NCI-H748 (cell line): ENCODE results near the gene ATRX.
"Not testable (repeated sequence)": the region's sequence is repeated elsewhere in the genome, so short reads cannot be mapped to it uniquely, and the experiment has no call there.

Experiments
- DNase-seq: peaks from one replicate; lab custom pipeline; 2025; ENCODE audit not compliant: unreplicated experiment; lab: John Stamatoyannopoulos, UW

The ATRX gene

DNA sequence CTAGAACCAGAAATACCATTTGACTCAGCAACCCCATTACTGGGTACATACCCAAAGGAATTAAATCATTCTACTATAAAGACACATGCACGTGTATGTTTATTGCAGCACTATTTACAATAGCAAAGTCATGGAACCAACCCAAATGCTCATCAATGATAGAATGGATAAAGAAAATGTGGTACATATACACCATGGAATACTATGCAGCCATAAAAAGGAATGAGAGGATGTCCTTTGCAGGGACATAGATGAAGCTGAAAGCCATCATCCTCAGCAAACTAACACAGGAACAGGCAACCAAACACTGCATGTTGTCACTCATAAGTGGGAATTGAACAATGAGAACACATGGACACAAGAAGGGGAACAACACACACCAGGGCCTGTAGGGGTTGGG lies 285.9 kb downstream of the ATRX start:
- not testable (repeated sequence) for DNase-seq

DNA sequence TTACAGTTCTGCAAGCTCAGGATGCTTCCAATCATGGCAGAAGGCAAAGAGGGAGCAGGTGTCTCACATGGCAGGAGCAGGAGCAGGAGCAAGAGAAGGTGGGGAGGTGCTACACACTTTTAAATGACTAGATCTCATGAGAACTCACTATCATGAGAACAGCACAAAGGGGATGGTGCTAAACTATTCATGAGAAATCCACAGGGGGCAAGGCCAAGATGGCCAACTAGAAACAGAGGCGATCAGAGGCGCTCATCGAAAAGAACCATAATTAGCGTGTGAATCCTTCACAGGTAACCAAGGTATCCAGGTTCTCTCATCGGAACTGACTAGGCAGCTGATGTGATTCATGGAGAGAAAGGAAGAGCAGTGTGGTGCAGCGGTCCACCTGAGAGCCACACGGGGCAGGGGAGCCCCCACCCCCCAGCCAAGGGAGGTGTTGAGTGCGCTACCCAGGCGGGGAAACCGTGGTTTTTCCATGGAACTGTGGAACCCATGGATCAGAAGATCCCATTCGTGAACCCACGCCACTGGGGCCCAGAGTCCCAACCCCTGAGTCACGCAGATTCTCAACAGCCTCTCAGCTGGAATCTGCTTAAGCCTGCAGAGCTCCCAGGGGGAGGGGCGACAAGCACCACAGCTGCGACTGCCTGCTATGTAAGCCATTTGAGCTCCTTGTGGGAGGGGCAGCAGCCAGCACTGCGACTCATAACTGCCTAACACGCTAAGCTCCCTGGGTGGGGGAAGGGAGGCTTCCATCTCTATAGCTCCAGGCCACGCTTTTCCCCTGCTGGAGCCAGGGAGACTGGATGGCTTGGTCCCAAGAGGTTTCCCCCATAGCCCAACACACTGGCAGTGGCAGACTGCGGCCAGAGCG lies 292.1 kb downstream of the ATRX start:
- peak; percentile 63 for DNase-seq

DNA sequence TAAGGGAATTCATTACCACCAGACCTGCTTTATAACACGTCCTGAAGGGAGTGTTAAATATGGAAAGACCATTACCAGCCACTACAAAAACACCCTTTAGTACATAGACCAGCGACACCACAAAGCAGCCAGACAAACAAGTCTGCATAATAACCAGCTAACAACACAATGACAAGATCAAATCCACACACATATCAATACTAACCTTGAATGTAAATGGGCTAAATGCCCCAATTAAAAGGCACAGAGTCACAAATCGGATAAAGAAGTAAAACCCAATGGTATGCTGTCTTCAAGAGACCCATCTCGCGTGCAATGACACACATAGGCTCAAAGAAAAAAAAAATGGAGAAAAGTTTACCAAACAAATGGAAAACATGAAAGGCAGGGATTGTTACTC lies 302.0 kb downstream of the ATRX start:
- DNase-seq, result no peak

DNA sequence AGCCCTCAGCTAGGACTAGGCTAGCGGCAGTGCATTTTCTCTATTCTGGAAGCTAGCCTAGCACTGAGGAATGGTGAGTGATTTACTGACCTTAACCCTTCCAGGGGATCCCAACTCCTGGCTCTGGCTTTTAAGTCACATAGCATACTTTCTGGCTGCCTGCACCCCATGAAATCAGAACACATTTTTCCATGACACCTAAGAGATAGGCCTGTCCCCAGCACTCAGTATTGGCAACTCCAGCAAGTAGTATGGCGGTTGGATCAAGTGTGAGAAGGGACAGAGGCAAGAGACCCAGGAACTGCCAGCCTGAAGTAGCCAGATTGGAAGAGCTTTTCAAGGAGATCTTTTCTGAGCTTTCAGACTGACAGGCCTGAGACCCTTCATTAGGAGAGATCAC lies 330.6 kb downstream of the ATRX start:
- DNase-seq, result no peak
